GM21360 (cell line): ENCODE data around the gene EVC.

ENCODE experiments used
- ATAC-seq: cut with Tn5 transposase; IDR thresholded peaks from one replicate; pipeline ENCODE4 v1.9.1; 2021; ENCODE audit warnings: mild to moderate bottlenecking, moderate library complexity; ENCODE audit not compliant: unreplicated experiment

EVC gene

DNA sequence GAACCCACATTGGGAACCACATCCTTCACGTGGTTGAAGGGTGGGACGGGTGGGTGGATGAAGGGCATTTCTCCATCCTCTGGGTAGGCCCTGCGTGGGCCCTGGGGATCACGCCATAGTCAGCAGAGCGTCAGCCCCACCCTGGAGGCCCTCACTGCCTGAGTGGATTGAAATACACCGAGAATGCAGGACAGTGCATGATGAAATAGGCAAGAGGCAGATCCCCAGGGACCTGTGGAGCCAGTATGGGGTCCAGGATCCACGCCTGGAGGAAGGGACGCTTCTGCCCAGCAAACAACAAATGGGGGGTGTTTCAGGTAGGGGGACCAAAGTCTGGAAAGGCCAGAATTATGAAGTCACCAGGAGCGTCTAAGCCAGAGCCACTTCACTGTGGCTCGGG is 19.4 kb downstream of the EVC start:
- ATAC-seq = no peak

DNA sequence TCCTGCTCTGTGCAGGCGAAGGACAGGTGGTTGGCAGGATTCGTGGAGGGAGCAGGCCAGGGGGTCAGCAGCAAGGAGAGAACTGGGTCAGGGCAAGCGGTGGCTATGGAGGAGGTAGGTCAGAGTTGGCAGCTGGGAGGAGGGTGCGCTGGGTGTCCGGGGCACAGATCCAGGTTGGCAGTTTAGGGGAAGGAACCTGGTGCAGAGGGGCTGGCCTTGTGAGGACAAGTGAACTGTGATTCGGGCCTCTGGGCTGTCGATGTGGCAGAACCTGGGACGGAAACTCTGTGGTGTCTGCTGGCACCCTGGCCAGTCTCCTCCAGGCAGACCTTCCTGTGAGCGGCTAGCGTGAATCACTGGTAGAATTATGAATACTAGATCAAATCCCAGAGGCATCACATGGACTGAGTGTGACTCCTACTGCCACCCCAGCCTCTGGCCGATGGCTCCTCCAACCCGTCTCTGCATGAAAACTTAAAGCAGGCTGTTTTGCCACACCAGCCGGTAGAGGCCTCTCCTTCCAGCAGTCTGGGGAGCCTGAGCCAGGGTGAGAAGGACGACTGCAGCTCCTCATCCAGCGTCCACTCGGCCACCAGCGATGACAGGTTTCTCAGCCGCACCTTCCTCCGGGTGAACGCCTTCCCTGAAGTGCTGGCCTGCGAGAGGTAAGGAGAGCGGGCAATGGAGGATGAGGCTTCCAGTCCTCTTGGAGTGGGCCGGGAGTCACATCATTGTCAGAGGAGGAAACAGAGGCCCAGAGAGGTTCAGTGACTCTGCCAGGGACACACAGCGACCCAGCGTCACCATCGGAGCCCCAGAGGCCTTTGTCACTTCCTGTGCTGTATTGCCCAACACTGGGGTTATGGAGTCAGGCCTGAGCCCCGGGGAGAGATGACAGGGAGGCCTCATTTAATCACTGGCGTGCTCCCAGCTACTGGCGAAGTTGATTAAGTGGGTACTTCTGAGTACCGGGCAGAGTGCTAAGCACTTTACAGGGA is 20.3 kb downstream of the EVC start:
- ATAC-seq = no peak

DNA sequence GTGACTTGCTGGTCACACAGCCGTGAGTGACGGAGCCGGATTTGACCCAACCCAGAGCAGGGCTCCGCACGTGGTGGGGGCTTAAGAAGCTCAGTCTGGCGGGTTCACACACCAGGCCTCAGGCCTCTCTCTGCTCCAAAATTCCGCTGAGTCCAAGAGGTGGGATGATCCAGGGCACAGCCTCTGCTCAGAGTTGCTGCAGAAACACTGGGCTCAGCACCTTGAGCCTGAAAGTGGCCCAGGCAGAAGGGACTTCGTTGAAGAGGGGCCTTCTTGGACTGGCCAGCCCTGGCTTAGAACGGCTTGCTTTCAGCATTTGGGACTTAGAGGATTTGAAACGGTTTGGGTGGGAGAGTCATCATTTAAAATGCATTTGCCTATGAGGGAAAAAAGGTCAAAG is 21.2 kb downstream of the EVC start:
- no peak for ATAC-seq

DNA sequence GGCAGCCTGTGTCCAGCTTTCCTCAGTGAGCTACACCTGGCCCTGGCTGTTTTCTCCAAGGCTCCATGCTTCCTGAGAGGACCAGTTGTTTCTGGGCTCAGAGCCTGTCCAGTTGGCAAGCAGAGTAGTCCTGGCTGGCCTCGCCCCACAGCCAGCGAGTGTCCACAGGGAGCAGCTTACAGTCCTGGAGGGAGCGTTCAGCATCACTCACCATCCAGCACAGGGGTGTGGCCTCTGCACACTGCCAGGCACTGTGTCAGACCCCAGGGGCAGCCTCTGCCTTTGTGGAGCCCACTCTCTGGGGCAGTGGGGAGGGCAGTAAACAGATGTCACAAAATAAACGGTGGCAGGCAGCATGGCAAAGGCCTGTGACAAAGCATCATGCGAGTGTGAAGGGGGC is 23.9 kb downstream of the EVC start:
- ATAC-seq = no peak

DNA sequence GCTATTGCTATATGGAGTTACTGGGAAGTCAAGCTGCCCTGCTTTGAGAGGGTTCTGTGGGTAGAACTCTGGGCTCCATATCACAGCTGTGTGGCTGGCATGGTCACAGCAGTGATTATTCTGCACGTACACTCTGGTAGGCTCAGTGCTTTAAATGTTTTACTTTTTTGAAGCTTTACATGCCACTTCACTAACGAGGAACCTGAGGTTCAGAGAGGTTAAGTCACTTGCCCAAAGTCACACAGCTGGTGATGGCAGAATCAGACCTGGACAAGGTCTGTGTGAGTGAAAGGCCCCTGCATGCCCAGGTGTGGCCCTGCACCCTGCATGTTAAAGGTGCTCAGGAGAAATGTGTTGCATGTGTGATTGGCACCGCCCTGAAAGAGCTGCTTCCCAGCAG is 24.5 kb downstream of the EVC start:
- ATAC-seq = no peak

DNA sequence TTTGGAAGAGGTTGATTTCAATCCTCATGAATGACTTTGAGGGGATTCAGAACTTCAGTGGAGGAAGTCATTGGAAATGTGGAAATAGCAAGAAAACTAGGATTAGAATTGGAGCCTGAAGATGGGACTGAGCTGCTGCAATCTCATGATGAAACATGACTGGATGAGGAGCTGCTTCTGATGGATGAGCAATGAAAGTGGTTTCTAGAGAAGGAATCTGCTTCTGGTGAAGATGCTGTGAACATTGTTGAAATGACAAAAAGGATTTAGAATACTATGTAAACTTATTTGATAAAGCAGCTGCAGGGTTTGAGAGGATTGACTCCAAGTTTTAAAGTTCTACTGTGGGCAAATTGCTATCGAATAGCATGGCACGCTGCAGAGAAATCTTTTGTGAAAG is 27.1 kb downstream of the EVC start:
- no peak for ATAC-seq

DNA sequence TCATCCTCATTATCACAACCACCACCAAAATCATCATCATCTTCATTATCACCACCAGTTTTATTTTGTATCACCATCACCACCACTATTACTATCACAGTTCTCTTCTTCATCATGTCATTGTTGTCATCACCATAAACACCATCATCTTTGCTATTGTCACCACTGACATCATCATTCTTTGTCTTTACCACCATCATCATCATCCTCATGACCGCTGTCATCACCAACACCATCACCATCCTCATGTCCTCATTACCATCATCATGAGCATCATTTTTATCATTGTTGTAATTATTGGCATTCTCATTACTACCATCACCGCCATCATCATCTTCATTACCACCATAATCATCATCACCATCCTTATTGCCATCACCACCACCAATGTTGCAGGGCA is 31.4 kb downstream of the EVC start:
- no peak for ATAC-seq

DNA sequence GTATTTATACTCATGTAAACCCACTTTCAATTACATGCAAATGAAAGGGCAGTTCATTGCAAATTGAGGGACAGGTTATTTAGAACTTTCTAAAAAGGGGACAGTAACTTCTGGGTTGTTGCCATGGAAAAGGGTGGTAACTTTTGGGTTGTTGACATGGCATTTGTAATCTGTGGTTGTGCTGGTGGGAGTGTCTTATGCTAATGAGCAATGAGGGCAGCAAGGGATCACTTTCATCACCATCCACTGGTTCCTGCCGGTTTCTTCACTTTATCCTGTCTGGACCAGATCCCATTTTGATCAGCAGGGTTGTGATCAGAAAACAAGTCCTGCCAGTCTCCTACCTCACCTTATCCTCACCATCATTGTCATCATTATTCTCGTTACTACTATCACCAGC is 32.0 kb downstream of the EVC start:
- no peak for ATAC-seq

DNA sequence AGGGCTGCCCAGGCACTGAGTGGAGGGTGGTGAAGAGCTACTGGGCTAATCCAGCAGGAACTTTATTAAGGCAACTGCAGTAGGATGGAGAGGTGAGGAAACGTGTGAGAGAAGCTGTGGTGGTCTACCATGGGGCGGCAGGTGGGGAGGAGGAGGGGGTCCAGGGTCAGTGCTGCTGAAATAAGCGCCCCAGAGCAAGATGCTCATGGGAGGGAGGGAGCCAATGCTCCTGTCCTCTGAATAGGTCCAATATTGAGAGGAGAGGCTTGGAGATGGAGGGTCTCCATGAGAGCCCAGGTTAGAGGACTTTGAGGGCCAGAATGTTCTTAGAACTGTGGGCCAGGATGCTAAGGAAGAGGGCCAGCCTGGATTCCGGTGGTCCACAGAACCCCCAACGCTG is 35.2 kb downstream of the EVC start:
- no peak for ATAC-seq

DNA sequence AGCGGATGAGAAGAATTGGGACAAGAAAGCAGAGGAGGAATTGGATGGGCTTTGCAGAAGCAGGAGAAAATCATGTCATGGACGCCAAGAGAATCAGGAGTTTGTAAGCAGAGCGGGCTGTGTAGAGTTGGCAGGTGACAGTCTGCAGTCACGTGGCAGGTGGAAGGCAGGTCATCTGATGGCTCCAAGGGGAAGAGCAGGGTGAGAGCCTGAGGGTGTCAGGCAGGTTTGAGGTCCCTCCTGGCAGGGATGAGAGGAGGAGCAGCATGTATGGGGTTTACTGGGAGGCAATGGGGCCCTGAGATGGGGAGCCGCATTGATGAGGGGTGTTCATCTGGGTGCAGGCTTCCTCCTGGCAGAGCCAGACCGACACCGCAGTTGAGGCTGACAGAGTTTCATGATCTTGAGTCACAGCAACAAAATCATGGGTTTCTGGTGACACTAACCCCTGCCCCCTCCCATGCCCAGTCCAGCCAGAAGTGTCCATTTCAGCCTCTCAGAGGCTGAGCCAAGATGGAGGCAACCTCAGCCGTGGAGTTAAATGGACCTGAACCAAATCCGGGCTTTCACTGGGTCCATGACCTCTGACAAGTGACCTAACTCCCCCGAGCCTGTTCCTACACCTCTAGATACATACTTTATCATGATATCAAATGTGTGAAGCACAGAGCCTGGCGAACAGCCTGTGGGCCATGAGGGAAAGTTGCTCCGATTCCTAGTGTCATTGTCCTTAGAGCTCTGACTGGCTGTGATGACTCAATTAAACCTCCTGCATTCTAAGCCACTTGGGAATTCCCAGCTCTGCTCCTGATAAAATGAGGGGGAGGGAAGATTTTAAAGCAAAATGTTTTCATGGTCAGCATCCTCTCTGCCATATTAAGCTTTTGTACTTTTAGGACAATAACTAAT is 36.1 kb downstream of the EVC start:
- no peak for ATAC-seq

DNA sequence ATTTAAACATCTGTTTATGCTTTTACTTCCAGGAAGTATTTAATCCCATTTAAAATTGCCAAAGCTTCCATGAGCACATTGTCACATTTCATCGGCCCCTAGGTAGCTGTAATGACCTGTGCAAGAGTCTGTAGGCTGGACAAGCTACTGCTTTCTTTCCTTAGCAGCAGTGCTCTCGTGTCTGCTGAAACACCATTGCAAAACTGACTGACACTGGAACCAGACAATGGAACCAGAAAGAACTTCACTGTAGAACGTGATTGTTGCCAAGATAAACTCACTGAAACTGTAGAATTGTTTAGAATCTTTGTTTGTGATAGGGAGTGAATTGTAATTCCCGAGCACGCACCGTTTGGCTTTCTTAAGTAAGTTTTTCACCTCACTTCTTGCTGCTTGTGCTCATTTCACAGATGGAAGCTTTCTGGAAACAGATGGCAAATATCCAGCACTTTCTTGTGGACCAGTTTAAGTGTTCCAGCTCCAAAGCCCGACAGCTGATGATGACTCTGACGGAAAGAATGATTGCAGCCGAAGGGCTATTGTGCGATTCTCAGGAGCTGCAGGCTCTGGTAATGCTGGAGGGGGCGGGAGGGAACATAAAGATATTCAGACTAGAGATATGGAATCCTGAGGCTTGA is 36.9 kb downstream of the EVC start:
- no peak for ATAC-seq

DNA sequence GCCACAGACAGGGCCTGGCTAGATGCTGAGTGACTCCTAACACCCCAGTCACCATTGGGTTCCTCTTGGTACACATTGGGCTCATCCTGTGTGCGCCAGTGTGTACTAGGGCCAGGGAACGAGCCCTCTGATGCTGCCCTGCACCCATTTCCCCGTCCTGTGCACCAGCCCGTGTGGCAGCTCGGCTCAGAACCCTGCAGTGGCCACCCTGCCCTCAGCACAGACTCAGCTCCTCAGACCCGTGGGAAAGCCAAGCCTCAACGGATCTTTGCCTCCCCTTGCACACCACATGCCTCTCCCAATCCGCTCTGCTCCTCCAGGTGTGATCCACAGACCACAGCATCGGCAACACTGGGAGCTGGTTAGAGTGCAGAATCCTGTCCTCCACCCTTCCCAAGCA is 38.6 kb downstream of the EVC start:
- no peak for ATAC-seq

DNA sequence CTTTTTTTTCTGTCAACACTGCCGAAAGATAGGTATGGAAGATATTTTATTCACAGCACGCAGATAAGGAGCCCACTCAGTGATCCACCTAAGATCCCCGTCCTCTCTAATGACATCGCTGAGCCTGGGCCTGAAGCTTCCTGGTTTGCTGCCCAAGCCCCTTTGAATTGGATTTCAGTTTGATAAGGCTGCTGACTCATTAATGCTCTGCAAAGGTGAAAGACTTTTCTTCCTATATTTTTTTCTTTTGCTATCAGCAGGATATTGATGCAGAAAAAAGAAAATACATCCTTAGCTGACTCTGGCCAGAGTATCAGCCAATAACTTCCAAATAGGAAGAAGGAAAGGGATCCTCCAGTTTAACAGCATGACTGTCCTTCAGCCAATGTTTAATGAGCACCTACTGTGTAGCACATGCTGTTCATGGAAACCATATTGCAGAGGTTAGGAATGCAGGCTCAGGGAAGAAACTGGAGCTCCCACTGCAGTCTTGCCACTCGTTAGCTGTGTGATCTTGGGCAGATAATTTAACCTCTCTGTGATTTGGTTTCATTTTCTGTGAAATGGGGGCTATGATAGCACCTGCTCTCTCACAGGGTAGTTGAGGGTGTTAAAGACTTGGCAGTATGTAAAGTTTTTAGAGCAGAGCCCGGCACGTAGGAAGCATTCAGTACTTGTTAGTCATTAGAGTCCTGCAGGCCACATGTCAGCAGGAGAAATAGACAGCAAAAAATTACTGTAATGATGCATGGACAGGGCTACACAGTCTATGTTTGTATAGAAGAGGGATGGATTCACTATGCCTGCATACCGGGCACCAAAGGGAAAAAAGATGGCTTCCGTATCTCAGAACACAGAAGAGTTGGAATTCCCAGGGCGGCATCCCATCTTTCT is 39.3 kb downstream of the EVC start:
- ATAC-seq = no peak

DNA sequence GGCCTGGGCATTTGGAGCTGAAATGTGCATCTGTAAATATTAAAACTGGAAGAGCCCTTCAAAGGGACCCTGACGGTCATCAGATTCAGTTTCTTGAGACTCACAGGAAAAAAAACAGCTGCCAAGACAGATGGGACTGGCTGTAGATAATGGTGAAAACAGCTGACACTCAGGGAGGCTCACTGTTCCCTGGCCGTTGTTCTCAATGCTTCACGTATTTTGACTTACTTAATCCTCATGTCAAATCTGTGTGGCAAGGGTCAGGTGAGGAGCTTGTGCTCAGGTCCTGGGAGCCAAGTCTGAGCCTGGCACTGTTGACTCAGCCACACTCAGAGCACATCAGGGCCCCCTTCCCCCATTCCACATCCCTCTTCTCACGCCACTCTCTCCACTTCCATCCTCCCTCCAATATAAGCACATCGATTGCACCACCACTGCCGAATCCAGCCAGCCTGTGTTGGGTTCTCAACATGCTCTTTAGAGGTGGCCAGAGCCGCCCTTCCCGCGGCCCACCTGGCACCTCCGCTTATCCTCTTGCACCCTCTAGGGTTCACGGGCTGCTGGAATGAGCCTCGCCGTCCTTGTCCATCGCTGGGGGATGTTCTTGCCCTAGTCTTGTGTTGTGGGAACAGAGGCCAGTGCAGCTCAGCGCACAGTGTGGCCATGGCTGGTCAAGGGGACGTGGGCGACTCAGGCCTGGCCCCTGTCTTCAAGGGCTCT is 40.1 kb downstream of the EVC start:
- no peak for ATAC-seq

DNA sequence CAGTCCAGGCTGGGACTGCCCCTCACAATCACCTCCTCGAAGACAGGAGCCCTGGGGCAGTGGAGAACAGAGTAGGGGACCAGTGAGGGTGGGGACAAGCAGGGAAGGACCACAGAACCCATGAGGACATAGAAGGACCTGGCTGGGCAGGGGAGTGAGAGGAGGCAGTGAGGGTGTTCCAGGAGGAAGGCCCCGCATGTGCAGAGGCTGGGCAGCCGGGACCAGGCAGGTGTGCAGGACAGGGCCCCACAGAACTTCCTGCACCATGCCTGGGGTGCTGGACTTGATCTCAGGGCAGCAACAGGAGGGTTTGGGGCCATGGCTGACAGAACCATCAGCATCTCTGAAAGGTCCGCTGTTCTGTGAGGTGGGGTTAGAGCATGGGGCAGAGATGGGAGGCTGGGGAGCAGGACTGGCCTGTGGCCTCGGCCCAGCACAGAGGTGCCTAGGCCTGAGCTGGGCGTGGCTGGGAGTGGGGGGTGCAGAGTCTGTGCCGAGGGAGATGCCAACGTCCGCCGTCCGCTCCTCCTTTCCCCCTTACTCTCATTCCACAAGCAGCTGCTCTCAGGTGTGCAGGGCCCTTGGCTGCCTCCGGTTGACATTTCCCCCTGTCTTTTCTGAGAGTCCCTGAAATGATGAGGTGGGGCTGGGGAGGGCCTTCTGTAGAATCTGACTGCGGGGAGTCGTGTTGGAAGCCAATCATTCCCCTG is 40.8 kb downstream of the EVC start:
- ATAC-seq = no peak

DNA sequence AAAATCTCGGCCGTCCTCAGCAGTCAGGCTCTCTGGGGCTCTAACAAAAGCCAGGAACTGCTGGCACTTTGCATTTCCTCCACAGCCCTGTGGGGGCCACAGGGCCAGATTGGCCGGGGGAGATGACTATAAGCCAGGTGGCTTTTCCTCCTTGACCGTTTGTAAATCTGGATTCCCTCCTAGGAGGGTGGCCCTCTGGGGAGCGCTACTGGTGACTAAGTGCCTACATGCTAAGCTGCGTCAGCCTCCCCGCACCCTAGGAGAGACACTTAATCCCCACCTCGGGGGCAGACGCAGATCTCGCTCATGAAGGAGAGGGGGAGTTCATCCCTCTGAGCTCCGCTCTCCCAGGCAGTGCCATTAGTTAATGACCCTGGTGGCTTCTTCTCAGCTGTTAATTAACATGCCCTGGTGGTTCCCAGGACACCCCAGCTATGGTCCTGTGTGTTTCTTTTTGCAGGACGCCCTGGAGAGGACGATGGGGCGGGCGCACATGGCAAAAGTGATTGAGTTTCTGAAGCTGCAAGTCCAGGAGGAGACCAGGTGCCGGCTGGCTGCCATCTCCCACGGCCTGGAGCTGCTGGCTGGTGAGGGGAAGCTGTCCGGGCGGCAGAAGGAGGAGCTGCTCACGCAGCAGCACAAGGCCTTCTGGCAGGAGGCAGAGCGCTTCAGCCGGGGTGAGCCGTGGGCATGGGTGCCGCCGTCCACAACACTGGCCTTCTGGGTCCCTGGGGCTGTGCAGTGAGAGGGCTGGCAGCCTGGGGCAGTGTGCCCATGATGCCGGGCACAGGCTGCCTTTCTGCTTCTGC is 41.6 kb downstream of the EVC start:
- ATAC-seq = no peak

DNA sequence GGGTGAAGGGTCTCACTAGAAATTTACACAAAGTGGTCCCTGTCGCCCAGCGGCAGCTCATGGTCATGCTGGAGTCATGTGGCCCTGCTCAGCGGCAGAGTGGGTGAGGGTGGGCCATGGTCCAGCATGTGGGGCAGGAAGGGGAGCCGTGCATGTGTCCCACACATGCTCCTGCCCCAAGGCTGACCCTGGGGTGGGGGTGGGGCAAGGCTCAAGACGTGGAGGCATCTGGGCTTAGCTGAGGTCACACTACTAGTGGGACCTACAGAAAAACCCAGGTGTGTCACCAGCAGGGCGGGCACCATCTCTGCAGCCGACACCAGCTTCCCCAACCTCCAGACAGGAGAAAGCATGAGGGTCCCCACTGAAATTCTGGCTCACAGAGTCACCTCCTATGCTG is 42.4 kb downstream of the EVC start:
- ATAC-seq = no peak
